ENCODE measurements around the gene TPST1. TPM values are rescaled to one million over a fixed set of nuclear protein-coding genes. Genes with fewer than 3 reads are reported as not detected.
"Not testable (repeated sequence)": the region's sequence is repeated elsewhere in the genome, so short reads cannot be mapped to it uniquely, and the experiment has no call there.

The TPST1 gene
- total RNA-seq, 1 donor from 2014 or later, result 21.1 TPM

DNA sequence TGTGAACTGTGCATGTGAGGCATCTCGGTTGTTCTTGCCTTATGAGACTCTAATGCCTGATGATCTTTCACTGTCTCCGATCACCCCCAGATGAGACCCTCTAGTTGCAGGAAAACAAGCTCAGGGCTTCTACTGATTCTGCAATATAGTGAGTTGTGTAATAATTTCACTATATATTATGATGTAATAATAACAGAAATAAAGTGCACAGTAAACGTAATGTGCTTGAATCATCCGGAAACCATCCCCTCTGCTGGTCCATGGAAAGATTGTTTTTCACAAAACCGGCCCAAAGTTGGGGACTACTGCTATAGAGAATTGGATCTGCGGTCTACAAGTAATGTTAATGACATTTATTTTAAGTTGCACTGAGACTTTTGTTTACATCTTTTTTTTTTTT, 126.7 kb downstream of the TPST1 start:
- DNase-seq (ENCODE audit: low spot score), result no peak

DNA sequence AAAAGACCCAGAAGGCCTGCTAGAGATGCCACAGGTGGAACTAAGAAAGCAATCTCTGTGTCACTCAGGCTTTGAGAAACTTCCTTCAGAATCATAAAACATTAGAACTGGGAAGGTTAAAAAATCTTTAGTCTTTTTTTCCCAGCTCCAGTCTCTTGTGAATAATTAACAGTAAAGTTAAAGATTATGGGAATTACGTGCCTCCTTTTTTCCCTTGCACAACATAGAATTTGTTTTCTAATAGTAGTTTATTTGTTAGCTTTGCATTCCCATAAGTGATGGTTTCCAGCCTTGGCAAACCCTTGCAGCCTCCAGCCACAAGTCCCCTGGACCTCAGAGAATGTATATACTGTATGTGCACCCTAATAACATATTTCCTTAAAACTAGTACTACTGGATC, 128.3 kb downstream of the TPST1 start:
- no peak for DNase-seq (ENCODE audit: low spot score)

DNA sequence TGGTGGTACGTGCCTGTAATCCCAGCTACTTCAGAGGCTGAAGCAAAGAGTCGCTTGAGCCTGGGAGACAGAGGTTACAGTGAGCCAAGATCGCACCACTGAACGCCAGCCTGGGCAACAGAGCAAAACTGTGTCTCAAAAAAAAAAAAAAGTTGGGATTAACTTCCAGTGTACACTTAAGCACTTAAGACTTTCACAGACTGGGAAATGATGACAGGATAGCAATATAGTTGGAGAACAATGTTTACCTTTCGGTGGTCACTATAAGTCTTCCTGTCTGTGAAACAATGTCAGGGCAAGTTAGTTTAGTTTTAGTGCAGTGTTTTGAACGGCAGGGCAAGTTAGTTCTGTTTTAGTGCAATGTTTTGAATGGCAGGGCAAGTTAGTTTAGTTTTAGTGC, 130.2 kb downstream of the TPST1 start:
- no peak for DNase-seq (ENCODE audit: low spot score)

DNA sequence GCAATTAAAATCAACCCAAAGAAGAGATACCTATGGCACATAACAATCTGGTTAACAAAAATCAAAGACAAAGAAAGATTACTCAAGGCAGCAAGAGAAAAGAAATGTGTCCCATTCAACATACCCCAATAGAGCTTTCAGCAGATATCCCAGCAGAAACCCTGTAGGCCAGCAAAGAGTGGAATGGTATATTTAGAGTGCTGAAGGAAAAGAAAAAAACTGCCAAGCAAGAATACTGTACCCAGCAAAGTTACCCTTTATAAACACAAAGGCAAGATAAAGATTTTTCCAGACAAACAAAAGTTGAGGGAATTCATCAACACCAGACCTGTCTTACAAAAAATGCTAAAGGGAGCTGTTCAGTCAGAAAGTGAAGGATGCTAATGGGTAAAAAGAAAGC, 131.6 kb downstream of the TPST1 start:
- DNase-seq (ENCODE audit: low spot score), result no peak

DNA sequence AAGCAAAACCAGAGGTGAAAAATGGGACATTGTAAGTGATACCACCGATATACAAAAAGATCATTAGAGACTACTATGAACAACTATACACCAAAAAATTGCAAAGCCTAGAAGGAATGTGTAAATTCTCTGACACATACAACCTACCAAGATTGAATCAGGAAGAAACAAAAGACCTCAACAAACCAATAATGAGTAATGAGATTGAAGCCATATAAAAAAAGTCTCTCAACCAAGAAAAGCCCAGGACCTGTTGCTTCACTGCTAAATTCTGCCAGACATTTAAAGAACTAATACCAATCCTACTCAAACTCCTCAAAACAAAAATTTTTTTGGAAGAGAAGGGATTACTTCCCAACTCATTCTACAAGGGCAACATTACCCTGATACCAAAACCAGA, 134.0 kb downstream of the TPST1 start:
- DNase-seq (ENCODE audit: low spot score), result no peak

DNA sequence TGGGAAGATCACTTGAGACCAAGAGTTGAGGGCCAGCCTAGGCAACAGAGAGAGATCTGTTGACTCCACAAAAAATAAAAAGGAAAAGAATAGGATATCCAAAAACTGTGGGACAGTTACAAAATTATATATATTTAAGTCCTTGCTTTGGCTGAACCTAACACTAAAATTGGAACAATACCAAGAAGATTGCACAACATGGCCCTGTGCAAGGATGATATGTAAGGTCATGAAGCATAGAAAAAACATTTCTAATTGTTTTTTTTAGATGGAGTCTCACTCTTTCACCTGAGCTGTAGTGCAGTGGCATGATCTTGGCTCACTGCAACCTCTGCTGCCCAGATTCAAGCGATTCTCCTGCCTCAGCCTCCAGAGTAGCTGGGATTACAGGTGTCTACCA, 139.0 kb downstream of the TPST1 start:
- no peak for DNase-seq (ENCODE audit: low spot score)

DNA sequence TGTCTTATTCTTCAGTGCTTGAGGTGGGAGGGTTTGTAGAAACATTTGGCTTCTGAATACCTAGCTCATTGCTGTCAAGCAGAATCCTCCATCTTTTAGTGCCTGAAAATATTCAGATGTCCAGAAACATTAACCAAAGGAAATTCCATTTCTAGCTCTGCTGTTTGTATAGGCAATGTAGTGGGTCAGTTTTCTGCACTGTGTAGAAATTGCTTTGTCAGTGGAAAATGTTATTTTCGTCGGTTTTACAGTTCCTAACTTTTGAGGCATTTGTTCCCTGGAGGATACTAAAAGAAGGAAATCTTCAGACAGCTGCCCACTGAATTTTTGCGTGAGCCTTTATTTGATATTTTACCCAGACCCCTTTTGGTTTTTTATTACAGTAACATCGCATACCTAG, 143.4 kb downstream of the TPST1 start:
- DNase-seq (ENCODE audit: low spot score), result no peak

DNA sequence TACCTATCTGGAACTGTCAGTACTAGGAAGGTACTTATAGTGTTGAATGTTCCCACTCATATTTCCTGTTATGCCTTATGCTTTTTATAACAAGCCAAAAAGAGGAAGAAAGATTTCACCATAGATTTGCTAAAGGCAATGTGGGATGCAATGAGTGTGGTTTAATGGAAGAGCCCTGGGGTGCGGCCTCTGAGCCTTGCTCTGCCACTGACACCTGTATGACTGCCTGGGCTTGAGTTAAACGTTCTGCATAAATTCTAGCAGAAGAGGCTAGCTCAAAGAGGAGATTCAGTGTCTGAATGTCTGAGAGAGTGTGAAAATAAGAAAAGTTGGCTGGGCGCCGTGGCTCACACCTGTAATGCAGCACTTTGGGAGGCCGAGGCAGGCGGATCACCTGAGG, 143.8 kb downstream of the TPST1 start:
- no peak for DNase-seq (ENCODE audit: low spot score)

DNA sequence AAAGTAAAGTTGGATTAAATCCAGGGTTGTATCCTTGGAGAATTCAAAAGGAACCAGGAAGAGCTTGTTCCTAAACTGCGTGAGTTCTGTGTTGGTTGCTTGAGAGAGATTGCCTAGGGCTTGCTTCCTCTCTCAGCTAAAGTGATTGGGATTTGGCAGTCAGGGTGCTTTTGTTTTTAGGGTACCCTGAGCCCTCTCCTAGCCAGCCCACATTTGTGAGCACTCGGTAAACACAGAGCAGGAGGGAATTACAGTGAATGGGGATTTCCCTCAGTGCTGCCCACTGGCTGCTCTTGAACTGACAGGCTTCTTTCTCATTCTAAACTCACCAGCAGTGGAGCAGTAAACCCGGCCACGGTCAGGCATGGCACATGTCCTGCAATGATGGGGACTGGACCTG, 146.9 kb downstream of the TPST1 start:
- no peak for DNase-seq (ENCODE audit: low spot score)

DNA sequence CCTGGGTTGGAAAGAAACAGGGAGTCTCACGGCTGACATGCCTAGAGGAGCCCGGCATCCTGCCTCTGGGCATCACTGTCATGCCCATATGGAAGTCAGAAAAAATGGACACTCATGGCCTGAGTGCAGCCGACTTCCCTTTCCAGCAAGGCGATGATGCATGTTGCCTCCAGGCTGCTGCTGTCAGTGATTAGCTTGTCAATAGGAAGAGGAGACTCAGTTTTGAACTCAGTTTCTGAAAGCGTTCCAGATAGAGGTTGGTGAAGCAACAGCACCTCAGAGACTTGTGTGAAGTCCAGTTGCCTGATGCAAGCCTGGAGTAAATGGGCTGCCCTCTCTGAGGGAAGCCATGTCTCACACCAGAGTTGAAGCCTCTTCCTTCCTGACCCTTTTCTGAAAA, 148.4 kb downstream of the TPST1 start:
- no peak for DNase-seq (ENCODE audit: low spot score)

DNA sequence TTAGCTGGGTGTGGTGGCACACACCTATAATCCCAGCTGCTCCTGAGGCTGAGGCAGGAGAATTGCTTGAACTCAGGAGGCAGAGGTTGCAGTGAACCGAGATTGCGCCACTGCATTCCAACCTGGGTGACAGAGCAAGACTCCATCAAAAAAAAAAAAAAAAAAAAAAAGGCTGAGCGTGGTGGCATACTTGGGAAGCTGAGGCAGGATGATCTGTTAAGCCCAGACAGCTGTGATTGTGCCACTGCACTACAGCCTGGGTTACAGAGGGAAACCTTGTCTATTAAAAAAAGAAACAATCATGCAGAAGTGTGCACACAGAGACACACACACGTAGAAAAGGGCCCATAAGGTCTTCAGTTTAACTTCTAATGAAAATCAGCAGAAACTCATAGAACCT, 150.6 kb downstream of the TPST1 start:
- DNase-seq (ENCODE audit: low spot score), result no peak

DNA sequence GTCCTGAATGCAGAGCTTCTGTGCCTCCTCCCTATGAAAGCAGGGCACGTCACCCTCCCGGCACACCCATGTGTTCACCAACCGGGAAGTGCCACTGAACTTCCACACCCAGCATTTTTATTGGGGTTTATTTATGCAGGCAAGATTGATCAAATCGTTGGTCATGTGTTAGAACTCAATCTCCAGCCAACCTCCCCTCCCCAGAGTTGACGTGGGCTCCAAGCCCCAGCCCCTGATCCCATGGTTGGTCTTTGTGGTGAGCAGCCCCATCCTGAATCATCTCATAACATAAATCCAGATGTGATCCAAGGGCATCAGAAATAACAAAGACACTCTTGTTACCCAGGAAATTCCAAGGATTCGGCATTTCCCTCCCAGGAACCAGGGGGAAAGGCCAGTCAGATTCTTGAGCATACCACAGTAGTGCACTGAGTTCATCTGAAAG, 151.2 kb downstream of the TPST1 start:
- DNase-seq (ENCODE audit: low spot score), result no peak

DNA sequence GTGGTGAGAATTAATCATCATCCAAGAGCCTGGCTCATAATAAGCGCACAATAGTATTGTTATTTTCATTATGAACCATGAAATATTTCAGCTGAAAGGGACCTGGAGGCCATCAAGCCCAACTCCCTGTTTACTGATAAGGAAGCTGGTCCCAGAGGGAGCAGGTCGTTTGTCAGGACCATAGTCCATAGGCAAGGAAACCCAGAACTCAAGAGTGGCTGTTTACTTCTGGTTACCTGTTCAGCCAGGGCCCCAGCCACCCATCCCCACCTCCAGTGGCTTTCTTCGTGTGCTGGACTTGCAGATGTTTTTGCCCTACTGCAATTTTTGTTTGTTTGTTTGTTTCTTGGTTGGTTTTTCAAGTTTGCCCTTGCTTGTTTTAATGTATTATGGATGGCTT, 152.0 kb downstream of the TPST1 start:
- no peak for DNase-seq (ENCODE audit: low spot score)

DNA sequence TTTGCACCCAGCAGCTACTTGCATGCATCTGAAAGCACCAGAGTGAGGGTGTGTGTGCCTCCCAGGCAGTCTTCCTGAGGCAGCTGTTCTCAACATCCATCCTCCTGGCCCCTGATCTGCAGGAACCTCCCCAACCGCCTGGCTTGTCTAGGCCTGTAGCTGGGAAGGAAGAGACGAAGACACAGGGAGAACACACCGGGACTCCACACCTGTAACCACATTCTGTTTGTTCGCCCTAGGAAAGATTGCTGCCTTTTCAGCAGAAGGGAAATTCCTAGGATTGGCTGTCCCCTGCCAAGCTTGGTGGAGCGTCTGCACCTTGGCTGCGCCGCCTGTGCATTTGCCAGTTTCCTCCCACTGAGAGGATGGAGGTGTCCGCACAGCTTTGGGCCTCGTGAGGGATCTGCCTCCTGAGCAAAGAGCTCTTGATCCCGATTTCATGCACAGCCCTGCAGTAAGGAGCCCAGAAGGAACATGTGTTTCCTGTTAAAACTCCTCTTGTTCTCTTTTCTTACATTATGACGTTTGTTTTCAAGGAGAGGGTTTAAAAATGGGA, 154.6 kb downstream of the TPST1 start:
- DNase-seq (ENCODE audit: low spot score), result no peak

DNA sequence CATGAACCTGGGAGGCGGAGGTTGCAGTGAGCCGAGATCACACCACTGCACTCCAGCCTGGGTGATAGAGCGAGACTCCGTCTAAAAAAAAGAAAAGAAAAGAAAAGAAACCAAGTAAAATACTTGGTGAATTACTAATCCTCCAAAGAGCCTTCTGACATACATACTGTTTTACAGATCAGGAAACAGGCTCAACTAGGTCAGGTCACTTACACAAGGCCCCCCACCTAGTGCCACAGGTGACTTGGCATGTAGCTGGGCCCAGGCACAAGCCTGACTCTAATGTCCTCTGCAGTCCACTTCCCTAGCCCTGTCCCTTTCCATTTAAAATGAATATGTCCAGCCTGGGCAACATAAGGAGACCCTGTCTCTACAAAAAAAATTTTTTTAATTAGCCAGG, 157.0 kb downstream of the TPST1 start:
- DNase-seq (ENCODE audit: low spot score), result no peak

DNA sequence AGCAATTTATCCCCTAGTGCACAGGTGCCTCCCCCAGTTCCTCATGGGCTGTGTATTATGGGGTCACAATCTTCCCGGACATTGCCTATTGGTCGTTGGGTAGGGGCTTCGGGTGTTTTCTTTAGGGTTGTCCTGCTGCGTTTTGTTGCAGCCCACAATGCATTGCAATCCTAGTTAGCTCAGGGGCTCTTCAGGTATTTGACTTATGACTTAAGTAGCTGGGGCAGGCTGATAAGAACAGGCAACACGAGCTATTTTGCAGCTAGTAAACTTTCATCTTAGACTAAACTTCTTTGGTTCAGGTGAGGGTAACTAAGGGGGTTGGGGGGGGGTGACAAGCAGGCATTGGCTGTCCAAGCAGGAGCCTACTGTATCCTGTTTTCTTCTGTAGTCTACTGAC, 158.5 kb downstream of the TPST1 start:
- no peak for DNase-seq (ENCODE audit: low spot score)

DNA sequence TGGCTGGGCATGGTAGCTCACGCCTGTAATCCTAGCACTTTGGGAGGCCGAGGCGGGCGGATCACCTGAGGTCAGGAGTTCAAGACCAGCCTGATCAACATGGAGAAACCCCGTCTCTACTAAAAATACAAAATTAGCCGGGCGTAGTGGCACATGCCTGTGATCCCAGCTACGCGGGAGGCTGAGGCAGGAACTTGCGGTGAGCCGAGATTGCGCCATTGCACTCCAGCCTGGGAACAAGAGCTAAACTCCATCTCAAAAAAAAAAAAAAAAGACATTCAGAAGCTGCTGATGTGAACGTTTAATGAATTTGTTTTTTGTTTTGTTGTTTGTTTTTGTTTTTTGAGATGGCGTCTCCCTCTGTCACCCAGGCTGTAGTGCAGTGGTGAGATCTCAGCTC, 159.9 kb downstream of the TPST1 start:
- not testable (repeated sequence) for DNase-seq (ENCODE audit: low spot score)

DNA sequence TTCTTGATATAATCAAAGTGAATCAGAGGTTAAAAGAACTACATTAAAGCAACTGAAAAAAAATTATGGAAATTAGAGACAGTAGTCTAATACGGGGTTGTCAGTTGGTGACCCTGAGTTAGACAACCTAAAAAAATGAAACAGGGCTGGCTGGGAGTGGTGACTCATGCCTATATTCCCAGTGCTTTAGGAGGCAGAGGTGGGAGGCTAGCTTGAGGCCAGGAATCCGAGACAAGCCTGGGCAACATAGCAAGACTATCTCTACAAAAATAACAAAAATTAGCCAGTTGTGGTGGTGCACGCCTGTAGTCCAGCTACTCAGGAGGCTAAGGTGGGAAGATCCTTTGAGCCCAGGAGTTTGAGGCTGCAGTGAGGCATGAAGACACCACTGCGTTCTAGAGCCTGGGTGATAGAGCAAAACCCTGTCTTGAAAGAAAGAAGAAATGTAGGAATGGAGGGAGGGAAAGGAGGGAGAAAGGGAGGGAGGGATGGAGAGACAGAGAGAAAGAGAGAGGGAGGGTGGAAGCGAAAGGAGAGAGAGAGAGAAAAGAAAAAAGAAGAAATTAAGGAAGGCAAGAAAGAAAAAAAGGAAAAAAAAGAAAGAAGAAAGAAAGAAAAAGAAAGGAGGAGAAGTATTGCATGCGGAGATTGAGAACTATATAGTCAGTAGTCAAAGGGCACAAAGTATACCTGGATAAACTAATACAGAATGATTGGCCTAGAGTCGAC, 166.1 kb downstream of the TPST1 start:
- DNase-seq (ENCODE audit: low spot score), result no peak

DNA sequence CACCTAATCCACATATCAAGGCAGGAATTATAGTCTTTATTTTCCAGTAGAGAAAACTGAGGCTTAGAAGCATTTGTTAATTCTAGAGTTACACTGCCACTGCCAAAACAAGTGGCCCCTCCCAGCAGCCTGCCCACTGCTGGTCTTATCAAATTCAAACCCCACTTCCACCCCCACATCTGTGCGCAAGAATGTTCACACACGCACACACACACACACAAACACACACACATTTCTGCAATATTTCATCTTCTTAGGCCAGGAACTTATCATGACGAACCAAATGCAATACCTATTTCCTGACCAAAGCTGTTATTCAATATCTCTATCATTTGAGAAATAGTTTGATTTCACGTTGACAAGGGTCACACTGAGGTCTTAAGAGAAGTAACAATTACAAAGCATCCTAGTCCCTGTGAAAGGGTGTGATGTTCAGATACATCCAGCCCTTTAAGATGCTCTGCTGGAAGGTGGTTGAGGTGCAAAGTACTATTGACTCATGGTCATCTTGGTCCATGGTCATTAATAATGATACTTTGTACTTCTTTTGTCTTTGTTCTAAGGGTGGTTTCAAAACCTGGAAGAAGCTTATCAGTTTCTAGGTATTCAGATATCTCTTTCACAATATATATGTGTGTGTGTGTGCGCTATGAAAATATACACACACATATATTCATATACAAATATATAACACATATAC, 169.2 kb downstream of the TPST1 start:
- not testable (repeated sequence) for DNase-seq (ENCODE audit: low spot score)

DNA sequence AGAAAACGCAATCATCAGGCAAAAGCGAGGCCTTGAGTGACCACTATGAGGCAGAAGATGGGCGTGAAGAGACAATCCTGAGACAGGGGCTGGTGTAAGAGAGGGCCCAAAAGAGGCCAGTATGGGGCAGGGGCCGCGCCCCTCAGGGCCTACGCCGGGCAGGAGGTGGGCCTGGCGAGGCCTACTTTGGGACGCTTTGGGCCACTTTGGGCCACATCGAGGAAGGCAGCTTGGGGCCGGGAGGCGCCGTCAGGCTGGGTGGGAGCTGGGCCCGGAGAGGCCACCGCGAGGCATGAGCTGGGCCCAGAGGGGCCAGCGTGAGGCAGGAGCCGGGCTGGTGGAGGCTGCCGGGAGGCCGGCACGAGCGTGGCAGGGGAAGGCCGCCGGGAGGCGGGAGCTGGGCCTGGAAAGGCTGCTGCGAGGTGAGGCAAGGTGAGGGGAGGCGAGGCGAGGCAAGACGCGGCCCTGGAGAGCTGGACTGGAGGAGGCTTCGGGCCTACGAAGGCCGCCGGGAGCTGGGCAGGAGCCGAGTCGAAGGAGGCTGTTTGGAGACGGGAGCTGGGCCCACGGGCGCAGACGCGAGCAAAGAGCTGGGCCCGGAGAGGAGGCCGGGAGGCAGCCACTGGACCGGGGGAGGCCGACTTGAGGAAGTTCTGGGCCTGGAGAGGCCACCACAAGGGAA, 171.3 kb downstream of the TPST1 start:
- DNase-seq (ENCODE audit: low spot score), result no peak

DNA sequence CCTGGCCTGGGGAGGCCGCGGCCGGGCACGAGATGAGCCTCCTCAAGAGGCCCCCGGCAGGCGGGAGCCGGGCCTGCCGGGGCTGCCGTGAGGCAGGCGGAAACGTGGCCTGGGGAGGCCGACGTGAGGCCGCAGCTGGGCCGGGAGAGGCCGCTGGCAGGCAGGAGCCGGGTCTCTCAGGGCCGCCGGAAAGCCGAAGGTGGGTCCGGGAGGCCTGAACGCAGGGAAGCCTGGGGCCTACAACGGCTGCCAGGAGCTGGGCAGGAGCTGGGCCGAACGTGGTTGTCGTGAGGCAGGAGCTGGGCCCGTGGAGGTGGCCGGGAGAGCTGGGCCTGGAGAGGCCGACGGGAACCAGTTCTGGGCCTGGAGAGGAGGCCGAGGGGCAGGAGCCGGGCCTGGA, 171.9 kb downstream of the TPST1 start:
- no peak for DNase-seq (ENCODE audit: low spot score)

DNA sequence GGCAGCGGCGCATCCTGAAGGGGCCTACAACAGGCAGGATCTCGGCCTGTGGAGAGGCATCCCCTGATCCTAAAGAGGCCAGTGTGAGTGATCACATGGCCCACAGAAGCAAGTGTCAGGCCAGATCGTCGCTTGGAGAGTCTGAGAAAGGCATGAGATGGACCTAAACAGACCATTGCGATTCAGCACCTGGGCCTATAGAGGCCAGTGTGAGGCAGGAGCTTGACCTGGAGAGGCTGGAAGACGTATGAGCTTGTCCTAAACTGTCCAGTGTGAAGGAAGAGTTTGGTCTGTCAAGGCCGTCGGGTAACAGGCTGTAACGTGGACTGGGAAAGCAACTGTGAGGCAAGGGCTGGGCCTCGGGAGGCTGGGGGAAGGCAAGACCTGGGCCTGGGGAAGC, 172.6 kb downstream of the TPST1 start:
- DNase-seq (ENCODE audit: low spot score), result no peak
